HG02840 (cell line): ENCODE data around the gene POU2AF1.
"Not testable (repeated sequence)": the region's sequence is repeated elsewhere in the genome, so short reads cannot be mapped to it uniquely, and the experiment has no call there.

ENCODE experiments used
- ATAC-seq: cut with Tn5 transposase; IDR thresholded peaks from one replicate; pipeline ENCODE4 v1.9.1; 2021; ENCODE audit warnings: mild to moderate bottlenecking, moderate library complexity, moderate number of reproducible peaks; ENCODE audit not compliant: unreplicated experiment, low FRiP score

Gene POU2AF1

DNA sequence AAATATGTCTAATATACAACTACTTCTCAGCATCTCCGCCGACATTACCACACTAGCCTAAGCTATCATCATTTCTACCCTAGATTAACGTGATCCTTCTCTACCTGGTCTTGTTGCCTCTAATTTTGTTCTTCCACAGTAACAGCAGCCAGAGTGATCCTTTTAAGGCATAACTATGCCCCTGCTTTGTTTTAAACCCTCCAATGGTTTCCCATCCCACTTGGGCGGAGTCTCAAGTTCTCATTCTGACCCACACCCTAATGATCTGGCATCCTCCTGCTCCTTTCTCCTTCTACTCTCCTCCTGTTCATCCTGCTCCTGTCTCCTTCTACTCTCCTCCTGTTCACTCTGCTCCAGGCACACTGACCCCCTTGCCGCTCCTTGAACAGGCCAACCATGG lies 31.9 kb upstream of the POU2AF1 start:
- no peak for ATAC-seq

DNA sequence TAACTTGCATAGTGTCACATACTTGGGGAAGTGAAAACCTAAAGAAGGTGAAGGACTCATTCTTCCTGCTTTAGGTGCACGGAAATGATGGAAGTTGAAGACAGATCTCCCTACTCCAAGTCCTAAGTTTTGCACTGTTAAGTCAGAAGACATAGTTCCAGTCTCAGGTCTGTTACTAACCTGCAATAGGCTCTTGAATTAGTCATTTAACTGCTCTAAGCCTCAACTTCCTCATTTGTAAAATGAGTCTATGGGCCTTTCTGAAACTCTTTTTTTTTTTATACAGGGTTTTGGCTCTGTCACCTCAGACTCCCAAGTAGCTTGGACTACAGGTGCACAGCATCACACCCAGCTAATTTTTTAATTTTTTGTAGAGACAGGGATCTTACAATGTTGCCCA lies 30.8 kb upstream of the POU2AF1 start:
- ATAC-seq = peak; percentile 74

DNA sequence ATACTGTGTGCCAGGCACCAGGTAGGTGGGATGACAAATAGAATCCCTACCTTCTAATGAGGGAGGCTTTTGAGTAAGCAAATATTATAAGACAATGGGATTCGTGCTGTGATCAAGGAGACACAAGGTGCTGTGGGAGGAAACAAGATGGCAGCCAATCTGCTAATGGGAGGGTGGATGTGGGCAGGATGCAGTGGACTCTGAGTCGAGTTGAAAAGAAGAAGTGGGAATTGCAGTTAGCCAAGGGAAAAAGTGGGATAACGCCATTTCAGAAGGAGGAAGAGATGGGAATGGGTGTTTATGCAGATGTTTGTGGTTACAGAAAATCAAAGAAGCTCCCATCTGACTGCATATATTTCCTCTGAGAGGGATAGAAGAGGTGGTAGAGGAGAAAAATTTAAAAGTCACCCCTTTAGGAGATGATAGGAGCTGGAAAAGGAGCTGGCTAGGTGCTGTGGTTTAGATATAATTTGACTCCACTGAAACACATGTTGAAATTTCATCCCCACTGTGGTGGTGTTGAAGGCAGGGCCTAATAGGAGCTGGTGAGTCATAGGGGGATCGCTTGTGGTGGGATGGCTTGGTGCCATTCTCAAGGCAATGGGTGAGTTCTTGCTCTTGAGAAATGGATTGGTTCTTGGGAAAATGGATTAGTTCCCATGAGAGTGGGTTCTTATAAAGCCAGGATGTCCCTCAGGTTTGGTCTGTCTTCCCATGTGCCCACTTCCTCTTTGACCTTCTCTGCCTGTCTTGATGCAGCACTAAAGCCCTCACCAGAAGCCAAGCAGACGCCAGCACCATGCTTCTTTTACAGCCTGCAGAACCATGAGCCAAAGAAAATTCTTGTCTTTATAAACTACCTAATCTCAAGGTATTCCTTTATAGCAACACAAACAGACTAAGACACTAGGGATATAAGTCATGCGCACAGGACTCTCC lies 30.0 kb upstream of the POU2AF1 start:
- ATAC-seq = no peak

DNA sequence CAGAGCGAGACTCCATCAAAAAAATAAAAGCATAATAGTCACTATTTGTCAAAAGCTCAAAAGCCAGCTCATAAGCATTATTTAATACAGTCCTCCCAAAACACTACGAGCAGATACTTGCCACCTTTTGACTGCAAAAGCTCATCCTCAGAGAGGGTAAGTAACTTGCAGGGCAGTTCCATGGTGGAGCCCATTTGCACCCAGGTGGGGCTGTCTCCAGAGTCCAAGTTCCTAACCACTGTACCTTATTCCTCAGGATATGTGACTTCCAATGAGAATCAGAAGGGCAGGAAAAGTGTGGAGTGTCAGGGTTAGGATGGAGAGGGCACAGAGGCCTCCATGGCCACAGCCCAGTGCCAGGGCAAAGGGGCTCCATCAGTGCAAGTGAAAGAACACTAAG lies 28.6 kb upstream of the POU2AF1 start:
- ATAC-seq = no peak

DNA sequence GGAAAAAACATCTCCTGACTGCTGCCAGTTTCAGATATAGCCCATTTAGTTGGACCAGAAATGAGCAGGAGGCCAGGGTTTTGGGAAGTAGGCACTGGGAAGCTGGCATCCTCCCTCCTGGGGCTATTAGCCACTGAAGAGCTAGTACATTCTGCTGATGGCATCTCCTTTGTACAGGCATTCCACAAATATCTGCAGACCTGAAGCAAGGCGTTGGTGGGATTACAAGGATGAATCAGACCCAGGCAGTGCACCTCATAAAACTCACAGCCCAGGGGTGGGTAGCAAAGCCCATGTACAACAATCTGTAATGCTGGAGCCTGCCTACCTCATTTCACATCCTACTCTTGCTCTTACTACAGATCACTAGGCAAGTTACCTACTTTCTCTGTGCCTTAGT lies 27.5 kb upstream of the POU2AF1 start:
- no peak for ATAC-seq

DNA sequence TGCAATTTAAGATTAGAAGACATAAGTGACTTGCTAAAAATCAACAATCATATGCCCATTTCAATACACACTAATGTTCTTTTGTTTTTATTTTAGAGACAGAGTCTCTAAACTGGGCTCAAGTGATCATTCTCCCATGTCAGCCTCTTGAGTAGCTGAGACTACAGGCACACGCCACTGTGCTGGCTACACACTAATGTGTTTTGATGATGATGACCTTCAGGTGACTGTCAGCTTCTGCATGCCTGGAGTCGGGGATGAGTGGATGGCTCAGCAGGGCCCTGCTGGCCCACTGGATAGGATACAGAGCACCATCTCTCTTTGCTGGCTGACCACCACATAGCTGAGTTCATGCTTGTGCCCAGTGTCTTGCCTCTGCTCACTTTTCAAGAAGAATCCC lies 27.0 kb upstream of the POU2AF1 start:
- ATAC-seq = no peak

DNA sequence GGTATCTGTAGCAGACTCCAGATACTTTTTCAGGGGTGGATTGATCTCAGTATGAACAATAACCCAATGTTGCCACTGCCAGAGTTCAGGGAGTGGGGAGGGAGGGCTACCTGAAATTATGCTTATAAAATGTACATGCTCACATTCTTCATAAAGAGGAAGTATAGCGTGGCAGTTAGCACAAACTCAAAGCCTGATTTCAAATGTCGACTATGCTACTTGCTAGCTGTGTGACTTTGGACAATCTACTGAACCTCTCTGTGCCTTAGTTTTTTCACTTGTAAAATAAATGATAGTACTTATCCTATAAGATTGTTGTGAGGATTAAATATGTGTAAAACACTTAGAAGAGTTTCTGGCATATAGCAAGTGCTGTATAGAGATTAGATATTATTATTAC lies 26.5 kb upstream of the POU2AF1 start:
- ATAC-seq = no peak

DNA sequence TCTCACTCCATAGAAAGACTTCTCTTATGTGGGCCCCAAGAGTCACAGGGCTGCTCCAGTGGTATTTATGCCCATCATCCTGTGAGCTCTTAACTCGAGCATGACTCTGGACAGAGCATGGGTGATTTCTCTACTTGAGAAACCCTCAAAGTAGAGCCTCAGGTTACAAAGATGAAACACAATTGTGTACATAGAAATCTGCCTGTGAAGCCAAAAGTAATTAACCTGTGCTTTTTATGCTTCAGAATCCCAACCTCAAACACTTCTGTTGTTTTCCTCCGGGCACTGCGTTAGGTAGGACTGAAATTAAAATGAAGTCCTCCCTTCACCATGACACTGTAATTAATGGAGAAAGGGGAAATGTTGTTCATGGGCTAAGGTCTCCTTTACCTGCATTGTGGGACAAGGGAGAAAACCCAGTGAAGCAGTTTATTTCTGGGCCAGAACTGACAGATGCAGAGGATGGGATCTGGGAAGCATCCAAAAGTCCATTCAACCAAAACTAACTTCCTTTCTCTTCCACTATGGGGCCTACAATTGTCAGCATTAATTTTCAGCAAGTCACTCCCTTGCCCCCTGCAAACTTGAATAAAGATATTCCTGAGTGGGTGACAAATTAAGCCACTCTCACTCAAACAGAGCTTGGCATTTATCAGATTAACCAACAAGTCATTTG lies 24.1 kb upstream of the POU2AF1 start:
- no peak for ATAC-seq

DNA sequence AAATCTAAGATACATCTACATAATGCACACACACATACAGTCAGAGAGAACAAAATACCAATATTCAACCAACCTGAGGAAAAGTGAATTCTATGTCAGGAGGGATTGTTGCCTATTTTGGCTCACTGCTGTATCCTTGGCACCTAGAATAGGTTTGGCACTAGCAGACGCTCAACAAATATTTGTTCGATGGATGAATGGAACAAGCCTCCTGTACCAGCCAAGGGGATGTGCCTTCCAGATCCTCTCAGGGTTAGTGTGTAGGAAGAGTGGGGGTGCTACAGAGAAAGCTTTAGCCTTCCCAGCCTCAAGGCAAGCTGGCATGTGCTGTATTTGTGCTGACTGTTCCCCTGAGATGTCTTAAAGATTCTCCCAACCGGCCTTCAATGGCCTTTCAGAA lies 23.3 kb upstream of the POU2AF1 start:
- ATAC-seq = no peak

DNA sequence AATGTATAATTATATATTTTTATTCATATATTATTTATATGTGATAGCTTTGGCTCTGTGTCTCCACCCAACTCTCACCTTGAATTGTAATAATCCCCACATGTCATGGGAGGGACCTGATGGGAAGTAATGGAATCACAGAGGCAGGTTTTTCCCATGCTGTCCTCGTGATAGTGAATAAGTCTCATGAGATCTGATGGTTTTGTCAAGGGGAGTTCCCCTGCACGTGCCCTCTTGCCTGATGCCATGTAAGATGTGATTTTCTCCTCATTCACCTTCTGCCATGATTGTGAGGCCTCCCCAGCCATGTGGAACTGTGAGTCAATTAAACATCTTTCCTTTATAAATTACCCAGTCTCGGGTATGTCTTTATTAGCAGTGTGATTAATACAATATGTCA lies 22.9 kb upstream of the POU2AF1 start:
- not testable (repeated sequence) for ATAC-seq

DNA sequence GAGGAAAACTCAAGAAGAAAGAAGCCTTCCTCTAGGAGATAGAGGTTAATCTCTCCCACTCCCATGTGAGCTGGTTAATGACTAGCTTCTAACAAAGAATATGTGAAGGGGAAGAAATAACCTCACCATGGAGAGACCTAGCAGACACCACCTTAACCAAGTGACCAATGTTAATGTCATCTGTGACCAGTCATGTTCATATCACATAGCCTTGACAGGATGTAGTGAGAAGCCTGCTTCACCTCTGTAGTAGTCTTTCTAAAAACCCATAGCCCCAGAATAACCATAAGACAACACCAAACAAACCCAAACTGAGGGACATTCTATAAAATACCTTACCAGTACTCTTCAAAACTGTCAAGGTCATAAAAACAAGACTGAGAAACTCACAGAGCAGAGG lies 21.5 kb upstream of the POU2AF1 start:
- no peak for ATAC-seq

DNA sequence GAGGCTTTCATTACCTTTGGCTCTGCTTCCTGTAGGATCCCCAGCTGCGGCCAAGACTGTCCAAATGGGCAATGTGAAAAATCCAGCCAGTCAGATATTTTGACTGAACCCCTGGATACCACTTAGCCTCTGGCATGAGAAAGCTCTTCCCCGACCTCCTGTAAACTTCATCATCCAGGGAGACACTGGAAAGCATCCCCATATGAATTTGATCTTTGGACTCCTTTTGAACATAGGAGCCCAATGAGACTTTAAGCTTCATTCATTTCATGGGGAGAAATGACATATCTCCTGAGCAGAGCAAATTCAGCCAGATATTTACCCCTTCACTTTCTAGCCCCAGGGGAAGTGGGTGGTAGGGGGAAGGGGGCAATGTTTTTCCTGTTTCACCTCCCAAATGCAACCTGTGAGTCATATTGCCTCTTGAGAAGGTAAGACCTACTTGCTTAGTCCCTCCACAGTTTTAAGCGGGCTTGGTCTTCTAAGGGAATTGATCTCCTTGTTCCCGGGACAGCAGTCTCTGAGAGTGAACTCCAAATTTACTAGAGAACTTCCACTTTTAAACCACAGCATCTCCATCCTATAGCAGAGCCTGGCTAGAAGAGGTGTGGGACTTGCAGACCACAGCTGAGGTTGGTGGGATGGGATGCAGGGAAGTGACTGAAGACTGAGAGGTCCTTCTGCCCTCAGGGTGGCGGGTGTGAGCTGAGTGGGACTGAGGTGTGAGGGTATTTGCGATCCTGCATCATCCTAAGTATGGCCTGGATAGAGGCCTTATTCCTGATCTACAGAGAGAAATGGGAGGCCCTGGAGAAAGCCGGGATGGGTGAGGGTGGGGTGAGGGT lies 20.3 kb upstream of the POU2AF1 start:
- ATAC-seq = no peak

DNA sequence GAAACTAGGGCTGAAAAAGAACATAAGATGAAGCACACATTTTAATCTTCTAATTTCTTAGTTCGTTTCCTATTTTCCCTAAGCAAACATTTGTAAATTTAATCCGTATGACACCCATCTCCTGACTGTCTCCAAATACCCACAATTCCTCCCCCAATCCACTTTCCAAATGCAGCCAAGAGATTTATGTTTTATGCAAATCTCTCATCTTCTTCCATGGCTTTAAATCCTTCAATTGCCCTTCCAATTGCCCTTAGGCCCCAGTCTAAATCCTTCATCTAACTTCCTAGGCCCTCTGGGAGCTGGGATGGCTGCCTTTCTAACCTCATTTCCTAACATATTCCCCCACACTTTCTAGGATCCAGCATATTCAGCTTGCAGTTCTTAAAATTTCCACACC lies 18.0 kb upstream of the POU2AF1 start:
- no peak for ATAC-seq

DNA sequence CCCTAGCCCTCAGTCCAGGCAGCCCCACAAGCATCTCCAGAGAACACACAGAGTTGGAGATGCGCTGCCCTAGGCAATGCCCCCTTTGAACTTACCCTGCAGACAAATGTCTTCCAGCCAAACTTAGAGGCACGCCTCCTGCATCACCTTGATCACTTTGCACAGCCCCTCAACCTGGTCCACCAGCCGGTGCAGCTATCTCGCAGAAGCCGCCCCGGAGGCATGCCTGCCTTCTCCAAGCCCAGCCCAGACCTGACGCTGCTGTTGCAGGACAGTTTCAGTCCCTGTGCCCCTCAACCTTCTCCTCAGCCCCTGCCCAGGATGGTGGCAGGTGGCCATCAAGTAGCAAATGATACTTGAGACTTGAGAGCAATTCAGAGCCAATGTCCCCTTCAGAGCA lies 16.7 kb upstream of the POU2AF1 start:
- ATAC-seq = no peak

DNA sequence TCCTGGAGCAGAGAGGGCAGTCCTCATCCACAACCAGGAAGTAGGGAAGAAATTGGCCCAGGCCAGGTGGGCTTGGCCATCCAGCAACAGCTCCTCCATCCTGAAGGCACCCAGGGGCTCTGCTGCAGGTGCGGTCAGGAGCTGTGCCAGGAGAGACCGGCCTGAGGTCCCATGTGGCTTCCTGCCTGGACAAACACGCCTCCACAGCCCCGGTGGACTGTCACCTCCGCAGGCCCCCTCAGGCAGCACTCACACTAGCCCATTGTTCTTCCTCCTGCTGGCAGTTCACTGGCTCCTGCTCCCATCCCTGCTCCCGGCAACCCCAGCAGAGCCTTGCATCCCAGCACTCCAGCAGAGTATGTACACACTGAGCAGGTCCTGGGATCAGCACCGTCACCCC lies 16.0 kb upstream of the POU2AF1 start:
- ATAC-seq = no peak

DNA sequence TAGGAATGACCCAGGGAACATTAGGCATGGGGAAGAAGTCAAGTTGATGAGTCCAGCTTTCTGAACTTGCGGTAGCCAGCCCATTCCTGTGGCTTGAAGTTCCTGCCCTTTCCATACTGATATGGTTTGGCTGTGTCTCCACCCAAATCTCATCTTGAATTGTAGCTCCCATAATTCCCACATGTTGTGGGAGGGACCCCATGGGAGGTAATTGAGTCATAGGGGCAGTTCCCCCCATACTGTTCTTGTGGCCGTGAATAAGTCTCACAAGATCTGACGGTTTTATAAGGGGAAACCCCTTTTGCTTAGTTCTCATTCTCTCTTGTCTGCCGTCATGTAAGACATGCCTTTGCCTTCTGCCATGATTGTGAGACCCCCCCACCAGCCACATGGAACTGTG lies 15.1 kb upstream of the POU2AF1 start:
- not testable (repeated sequence) for ATAC-seq

DNA sequence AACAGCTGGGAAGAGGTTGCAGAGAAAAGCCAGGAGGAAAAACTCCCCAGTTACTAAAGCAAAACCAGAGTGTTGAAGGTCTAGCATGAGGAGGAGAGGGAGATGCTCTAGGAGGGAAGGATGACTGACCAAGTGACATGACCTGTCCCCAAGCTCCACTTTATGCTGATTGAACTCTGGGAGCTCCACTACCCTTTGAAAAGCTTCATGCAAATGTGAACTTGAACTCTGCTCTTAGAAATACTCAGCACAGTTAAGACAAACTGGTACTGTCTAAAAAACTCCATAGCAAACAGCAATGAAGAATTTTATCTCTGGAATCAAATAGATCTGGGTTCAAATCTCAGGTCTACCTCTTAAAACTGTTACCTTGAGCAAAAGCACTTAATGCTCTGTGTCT lies 14.5 kb upstream of the POU2AF1 start:
- no peak for ATAC-seq

DNA sequence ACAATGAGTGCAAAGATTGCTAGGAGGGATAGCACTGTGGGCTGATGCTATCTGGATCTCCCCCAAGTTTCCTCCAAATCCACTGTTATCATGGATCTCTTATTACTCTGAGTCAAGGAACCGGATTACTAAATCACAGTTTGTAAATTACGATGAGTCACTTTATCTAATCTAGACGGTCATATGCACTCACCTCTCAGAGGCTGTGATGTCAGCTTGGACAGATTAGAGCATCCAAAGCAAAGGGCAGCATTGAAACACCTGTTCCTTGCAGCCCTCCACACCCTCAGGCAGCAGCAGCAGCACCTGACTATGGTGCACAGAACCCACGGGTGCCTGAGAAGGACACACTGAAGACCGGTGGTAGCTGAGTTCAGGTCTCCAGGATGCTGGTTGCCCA lies 14.0 kb upstream of the POU2AF1 start:
- ATAC-seq = no peak

DNA sequence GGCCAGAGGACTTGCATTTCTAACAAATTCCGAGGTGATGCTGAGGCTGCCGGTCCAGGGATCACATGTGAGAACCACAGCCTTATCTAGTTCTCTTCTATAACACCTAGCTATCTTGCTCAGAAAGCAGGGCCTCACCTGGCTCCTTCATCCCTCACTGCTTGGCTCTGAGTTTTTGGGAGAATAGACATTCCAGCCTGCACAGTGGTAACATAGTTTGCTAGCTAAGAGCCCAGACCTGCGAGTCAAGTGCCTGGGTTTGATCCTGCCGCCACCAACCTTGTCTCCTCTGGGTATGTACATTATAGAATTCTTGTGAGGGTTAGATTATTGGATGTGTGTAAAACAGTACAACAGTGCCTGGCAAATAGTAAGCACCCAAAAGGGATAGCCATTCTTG lies 13.5 kb upstream of the POU2AF1 start:
- no peak for ATAC-seq

DNA sequence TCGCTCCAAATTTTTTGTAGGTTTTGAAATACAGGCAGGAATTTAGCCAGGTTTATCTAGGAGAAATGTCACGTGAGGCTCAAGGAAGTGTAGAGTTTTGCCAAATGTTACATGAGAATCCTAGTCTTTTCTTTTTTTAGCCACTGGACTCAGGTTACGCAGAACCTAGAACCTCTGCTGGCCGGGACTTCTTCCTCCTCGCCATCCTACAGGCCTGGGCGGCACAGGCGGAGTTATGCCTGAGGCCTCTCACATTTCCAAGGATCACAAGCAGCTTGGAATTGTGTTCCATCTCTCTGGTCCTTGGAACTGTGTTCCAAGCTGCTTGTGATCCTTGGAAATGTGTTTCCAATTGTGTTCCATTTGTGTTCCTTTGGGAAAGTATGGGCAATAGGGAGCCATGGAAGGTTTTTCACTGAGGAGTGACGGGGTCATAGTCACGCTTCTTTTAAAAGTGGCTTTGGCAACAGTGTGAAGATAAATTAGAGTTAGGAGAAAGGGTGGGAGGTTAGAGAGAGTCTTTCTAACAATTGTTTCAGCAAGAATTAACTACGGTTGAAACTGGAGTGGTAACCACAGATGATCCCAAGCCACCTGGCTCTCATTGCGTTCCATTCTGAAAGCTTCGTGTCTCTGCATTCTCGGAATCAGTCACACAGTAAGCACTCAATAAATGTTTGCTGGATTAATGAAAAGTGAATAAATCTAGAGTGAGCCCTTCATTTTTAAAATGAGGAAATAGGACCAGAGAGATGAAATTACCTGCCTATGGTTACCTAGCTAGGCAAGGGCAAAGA lies 12.5 kb upstream of the POU2AF1 start:
- ATAC-seq = no peak
